Astrocyte (in vitro differentiated cells and primary cell): ENCODE data around the gene ICOSLG. TPM values are rescaled to one million over a fixed set of nuclear protein-coding genes. Genes with fewer than 3 reads are reported as not detected.
"Not testable (repeated sequence)": the region's sequence is repeated elsewhere in the genome, so short reads cannot be mapped to it uniquely, and the experiment has no call there.

Experiments used
- DNase-seq: peaks from one replicate; pipeline ENCODE4 v3.0.0-alpha.2; 2010; ENCODE audit warnings: low read depth
- FAIRE-seq: peaks from 2 replicates; lab custom pipeline; 2011; peaks lifted over from hg19 to GRCh38; lab: Jason Lieb, UNC
- H2AFZ ChIP-seq: 2 replicates; pipeline ENCODE4 v1.6.0; 2012; ENCODE audit warnings: low read depth, low read length, inconsistent platforms
- H3K27ac ChIP-seq: 2 replicates; pipeline ENCODE4 v1.5.1; 2011; ENCODE audit warnings: low read depth, low read length, inconsistent platforms
- H3K27me3 ChIP-seq: 2 replicates; pipeline ENCODE4 v1.6.0; 2011; ENCODE audit warnings: low read length, inconsistent platforms; ENCODE audit not compliant: insufficient read depth
- H3K36me3 ChIP-seq: 2 replicates; pipeline ENCODE4 v1.5.1; 2011; ENCODE audit warnings: low read length, inconsistent platforms; ENCODE audit not compliant: insufficient read depth
- H3K4me1 ChIP-seq: 2 replicates; pipeline ENCODE4 v1.5.1; 2011; ENCODE audit warnings: low read length, inconsistent platforms; ENCODE audit not compliant: insufficient read depth
- H3K4me2 ChIP-seq: 2 replicates; pipeline ENCODE4 v1.6.0; 2012; ENCODE audit warnings: low read length, inconsistent platforms
- H3K4me3 ChIP-seq: 2 replicates; pipeline ENCODE4 v1.5.1; 2011; ENCODE audit warnings: low read depth, mild to moderate bottlenecking, low read length, inconsistent platforms; ENCODE audit not compliant: insufficient read depth
- H3K79me2 ChIP-seq: 2 replicates; pipeline ENCODE4 v1.6.0; 2012; ENCODE audit warnings: mild to moderate bottlenecking, low read length, inconsistent platforms; ENCODE audit not compliant: insufficient read depth
- H3K9ac ChIP-seq: 2 replicates; pipeline ENCODE4 v1.6.0; 2012; ENCODE audit warnings: mild to moderate bottlenecking, low read length, inconsistent platforms
- H3K9me3 ChIP-seq: 2 replicates; pipeline ENCODE4 v1.5.1; 2012; ENCODE audit warnings: low read depth, mild to moderate bottlenecking, low read length, inconsistent platforms; ENCODE audit not compliant: insufficient read depth
- H4K20me1 ChIP-seq: 2 replicates; pipeline ENCODE4 v1.6.0; 2012; ENCODE audit warnings: low read length, inconsistent platforms; ENCODE audit not compliant: insufficient read depth
- H3K27ac Mint-ChIP-seq: one replicate; pipeline ENCODE4 v1.8.0; 2021; ENCODE audit warnings: mild to moderate bottlenecking, mixed read lengths; ENCODE audit not compliant: unreplicated experiment
- H3K27me3 Mint-ChIP-seq: one replicate; pipeline ENCODE4 v1.8.0; 2021; ENCODE audit warnings: low read depth, mixed read lengths; ENCODE audit not compliant: unreplicated experiment
- H3K36me3 Mint-ChIP-seq: one replicate; pipeline ENCODE4 v1.8.0; 2021; ENCODE audit warnings: low read depth, mixed read lengths; ENCODE audit not compliant: unreplicated experiment
- H3K4me1 Mint-ChIP-seq: one replicate; pipeline ENCODE4 v1.8.0; 2021; ENCODE audit warnings: low read depth, mixed read lengths; ENCODE audit not compliant: unreplicated experiment
- H3K4me3 Mint-ChIP-seq: one replicate; pipeline ENCODE4 v1.8.0; 2021; ENCODE audit warnings: mild to moderate bottlenecking, moderate library complexity, mixed read lengths; ENCODE audit not compliant: unreplicated experiment
- H3K9me3 Mint-ChIP-seq: one replicate; pipeline ENCODE4 v1.8.0; 2021; ENCODE audit warnings: mild to moderate bottlenecking, mixed read lengths; ENCODE audit not compliant: unreplicated experiment
- EZH2 ChIP-seq: IDR thresholded peaks from 2 replicates; pipeline ENCODE4 v1.6.1; 2012; ENCODE audit warnings: mild to moderate bottlenecking, low read length, inconsistent platforms; ENCODE audit not compliant: insufficient read depth
- total RNA-seq: library from RNA; stranded (reverse); gene quantifications from 2 replicates; pipeline ENCODE4 v1.2.1, GENCODE V29; 2021
- TF ChIP-seq, protein P1 (sequence below): IDR thresholded peaks from 2 replicates; pipeline ENCODE4 v1.5.1; 2011; ENCODE audit warnings: low read depth, mild to moderate bottlenecking, inconsistent platforms, low read length, moderate library complexity; ENCODE audit not compliant: insufficient read depth

ICOSLG gene
- total RNA-seq, 1 donor from 2014 or later = 4.7 TPM

DNA sequence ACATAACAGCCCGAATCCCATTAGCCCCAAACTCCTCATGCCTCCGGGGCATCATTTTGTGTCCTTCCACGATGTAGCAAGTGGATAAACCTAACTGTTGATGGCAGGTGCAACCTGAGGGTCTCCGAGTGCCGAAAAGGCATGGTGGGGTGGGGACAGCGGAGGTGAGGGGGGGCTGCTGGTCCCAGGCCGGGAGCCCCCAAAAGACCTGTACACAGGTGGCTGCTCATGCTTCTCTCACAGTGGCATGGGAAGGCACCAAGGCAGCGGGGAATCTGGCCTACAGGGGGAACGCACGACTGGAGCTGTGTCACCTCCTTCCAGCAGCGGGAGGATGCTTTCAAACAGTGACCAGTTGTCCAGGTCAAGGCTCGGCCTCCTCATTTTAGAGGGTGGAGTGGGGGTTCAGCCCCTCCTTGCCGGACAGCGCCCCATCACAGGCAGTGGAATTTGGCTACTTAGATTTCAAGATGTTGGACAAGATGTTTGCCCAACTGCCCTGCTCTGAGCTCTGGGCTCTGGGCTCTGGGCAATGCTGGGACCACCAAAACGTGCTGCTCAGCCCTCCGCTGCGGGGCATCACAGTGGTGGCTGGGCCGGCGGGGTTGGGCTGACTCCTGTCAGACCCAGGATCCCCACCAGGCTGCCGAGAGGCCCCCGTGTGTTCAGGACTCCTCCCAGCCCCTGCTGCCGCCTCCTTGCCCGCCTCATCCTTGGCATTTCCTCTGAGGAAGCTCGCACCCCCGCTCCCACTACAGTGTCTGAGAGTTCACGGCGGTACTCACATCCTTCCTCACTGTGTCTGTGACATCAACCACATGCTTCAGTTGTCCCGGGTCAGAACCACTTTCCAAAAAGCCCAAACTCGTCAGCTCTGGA lies 13.3 kb upstream of the ICOSLG start:
- Histone ChIP-seq H3K36me3 (no peaks in the 10 kb centered on the region), H3K9ac (no peak overlapping the region), H2AFZ (no peak overlapping the region), H4K20me1 (no peaks in the 10 kb centered on the region), H3K27me3 (no peaks in the 10 kb centered on the region), H3K79me2 (no peaks in the 10 kb centered on the region), H3K9me3 (no peaks in the 10 kb centered on the region), H3K4me3 (no peak overlapping the region), H3K27ac (no peak overlapping the region), H3K4me1 (no peaks in the 10 kb centered on the region), H3K4me2 (no peak overlapping the region)
- Mint-ChIP-seq H3K9me3 (no peaks in the 10 kb centered on the region), H3K4me1 (peaks cover 5% of the 10 kb centered on the region), H3K27me3 (peaks cover 11% of the 10 kb centered on the region), H3K36me3 (no peaks in the 10 kb centered on the region), H3K4me3 (no peak overlapping the region), H3K27ac (no peak overlapping the region)
- FAIRE-seq (no peak), DNase-seq (no peak)
- TF ChIP-seq EZH2 = no peak
- TF ChIP-seq, protein P1, sequence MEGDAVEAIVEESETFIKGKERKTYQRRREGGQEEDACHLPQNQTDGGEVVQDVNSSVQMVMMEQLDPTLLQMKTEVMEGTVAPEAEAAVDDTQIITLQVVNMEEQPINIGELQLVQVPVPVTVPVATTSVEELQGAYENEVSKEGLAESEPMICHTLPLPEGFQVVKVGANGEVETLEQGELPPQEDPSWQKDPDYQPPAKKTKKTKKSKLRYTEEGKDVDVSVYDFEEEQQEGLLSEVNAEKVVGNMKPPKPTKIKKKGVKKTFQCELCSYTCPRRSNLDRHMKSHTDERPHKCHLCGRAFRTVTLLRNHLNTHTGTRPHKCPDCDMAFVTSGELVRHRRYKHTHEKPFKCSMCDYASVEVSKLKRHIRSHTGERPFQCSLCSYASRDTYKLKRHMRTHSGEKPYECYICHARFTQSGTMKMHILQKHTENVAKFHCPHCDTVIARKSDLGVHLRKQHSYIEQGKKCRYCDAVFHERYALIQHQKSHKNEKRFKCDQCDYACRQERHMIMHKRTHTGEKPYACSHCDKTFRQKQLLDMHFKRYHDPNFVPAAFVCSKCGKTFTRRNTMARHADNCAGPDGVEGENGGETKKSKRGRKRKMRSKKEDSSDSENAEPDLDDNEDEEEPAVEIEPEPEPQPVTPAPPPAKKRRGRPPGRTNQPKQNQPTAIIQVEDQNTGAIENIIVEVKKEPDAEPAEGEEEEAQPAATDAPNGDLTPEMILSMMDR = no peak

DNA sequence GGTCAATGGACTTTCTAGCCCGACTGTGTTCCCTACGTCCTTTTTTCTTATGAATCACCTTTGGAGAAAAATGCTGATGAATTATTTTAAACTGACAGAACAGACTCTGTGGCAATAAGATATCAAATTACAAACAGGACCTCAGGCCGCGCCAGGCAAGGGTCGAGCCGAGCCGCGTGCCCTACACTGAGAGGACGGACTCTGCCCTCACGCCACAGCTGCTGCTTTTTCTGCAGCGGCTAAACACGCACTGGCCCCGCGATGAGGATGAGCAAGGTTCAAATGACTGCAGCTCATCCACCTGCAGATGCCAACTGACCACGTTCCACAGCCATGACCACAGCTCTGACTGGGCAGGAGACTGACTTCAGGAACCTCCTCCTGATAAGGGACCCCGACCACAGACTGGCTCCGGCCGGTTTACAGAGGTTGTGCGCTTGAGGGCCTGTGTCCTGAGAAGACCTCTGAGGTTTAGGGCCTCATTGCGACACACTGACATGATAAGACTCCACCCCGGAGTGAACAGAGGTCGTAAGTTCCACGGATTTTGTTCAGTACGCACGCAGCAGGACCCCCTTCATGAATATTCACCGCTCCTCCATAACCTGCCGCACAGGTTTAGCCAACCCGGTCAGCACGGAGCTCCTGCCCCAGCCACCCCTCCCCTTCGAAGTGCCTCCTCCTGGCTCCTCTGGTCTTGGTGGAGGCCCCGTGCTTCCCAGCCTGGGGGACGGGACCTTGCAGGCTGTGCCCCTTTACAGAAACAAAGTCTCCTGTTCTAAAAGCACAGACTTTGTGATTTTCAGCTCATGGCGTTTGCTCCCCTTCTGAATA lies 8.7 kb upstream of the ICOSLG start:
- not testable (repeated sequence) for H3K27me3 Mint-ChIP-seq, H3K4me3 Mint-ChIP-seq, H3K9me3 Mint-ChIP-seq, FAIRE-seq, H3K4me3 ChIP-seq, H3K36me3 Mint-ChIP-seq, H3K4me1 Mint-ChIP-seq, DNase-seq, H3K4me2 ChIP-seq, H4K20me1 ChIP-seq, H3K79me2 ChIP-seq, H3K27ac Mint-ChIP-seq, H3K27ac ChIP-seq, H3K36me3 ChIP-seq, H3K27me3 ChIP-seq, H3K4me1 ChIP-seq, H3K9ac ChIP-seq, H2AFZ ChIP-seq, H3K9me3 ChIP-seq

DNA sequence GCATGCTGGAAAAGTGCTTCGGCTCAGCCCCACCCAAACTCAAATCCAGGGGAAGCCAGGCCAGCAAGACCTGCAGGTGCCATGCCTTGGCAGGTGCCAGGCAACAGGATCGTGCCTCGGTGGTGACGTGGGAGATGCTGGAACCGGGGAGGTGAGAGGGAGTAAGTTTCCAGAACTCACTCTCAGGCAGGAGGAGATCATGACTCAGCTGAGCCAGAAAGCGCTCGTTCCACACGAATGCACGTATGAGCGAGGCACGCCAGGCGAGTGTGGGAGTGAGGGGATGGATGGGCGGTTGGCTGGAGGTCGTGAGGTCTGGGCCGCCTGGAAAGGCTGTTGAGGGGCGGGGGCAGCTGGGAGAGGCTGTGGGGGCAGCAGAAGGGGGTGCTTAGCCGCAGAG lies 7.2 kb upstream of the ICOSLG start:
- H3K27me3 Mint-ChIP-seq = not testable (repeated sequence)

DNA sequence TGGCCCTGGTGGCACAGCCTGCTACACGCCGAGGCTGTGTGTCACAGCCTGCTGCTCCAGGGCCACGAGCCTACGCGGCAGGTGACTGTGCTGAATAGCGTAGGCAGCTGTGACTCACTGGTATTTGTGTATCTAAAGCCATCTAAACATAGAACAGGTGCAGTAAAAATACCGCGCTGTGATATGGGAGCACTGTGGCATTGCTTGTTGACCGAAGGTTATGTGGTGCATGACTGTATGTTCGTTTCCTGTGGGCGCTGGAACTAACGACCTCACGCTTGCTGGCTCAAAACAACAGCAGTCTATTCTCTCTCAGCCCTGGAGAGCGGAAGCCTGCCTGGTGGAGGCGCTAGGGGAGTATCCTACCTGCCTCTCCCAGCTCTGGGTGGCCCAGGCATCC lies 3.2 kb upstream of the ICOSLG start:
- not testable (repeated sequence) for FAIRE-seq, H3K9me3 Mint-ChIP-seq, H3K4me2 ChIP-seq, H3K4me3 Mint-ChIP-seq, H3K4me1 Mint-ChIP-seq, H3K9ac ChIP-seq, DNase-seq, H3K4me3 ChIP-seq, H4K20me1 ChIP-seq, H2AFZ ChIP-seq, H3K79me2 ChIP-seq, H3K27me3 ChIP-seq, H3K36me3 ChIP-seq, H3K36me3 Mint-ChIP-seq, H3K27ac Mint-ChIP-seq, H3K4me1 ChIP-seq, H3K27me3 Mint-ChIP-seq, H3K9me3 ChIP-seq, H3K27ac ChIP-seq

More for the DNA sequence above, 7.2 kb upstream of the ICOSLG start:
- H3K27ac Mint-ChIP-seq, H3K4me3 Mint-ChIP-seq, H2AFZ ChIP-seq, H3K4me1 Mint-ChIP-seq, H4K20me1 ChIP-seq, H3K27me3 ChIP-seq, H3K9me3 Mint-ChIP-seq, H3K9ac ChIP-seq, H3K36me3 Mint-ChIP-seq, H3K27ac ChIP-seq, H3K4me3 ChIP-seq, H3K79me2 ChIP-seq, H3K4me1 ChIP-seq, FAIRE-seq, DNase-seq, H3K9me3 ChIP-seq, H3K4me2 ChIP-seq, H3K36me3 ChIP-seq: not testable (repeated sequence)

DNA sequence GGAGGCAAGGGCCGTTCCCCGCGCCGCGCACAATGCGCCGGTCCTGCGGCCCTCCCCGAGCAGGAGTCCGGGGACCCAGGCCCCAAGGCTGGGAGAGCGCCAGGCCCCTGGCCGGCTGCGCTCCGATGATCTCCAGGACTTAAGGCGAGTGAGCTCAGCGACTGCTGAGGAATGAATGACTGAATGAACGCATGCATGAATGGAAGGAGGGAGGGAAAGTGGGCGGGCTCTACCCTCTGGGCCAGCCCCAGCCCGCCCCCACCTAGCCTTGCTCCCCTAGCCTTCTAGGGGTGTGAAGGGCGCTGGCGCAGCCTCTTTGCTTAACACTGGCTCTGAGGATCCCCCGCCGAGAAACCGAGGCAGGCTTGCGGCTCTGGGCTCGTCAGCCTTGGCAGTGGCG lies 538 bp upstream of the ICOSLG start:
- H3K79me2 ChIP-seq, H2AFZ ChIP-seq, H3K9ac ChIP-seq, H3K9me3 Mint-ChIP-seq, H3K36me3 Mint-ChIP-seq, H3K27me3 Mint-ChIP-seq, H3K4me1 ChIP-seq, H3K27ac Mint-ChIP-seq, H3K4me3 ChIP-seq, H3K9me3 ChIP-seq, H3K4me3 Mint-ChIP-seq, FAIRE-seq, H3K4me1 Mint-ChIP-seq, DNase-seq, H3K27ac ChIP-seq, H4K20me1 ChIP-seq, H3K4me2 ChIP-seq, H3K27me3 ChIP-seq, H3K36me3 ChIP-seq: not testable (repeated sequence)
